KMS-11 (cell line): ENCODE results near the gene TUBA4A.
A peak's percentile ranks its signal among the peaks of the same experiment; 100 is the strongest.

Experiments
- H2AFZ ChIP-seq: fragments of 200-600 bp; sonication (generic); 2 replicates; pipeline ENCODE4 v1.6.1; 2016; ENCODE audit warnings: antibody characterized with exemption, mixed run types, low read depth
- H3K27ac ChIP-seq: fragments of 200-600 bp; sonication (generic); 2 replicates; pipeline ENCODE4 v1.6.1; 2016; ENCODE audit warnings: mild to moderate bottlenecking, mixed run types
- H3K27me3 ChIP-seq: fragments of 200-600 bp; sonication (generic); 2 replicates; pipeline ENCODE4 v1.6.1; 2017; ENCODE audit warnings: mild to moderate bottlenecking, low read depth, mixed run types, moderate library complexity; ENCODE audit not compliant: insufficient read depth
- H3K36me3 ChIP-seq: fragments of 200-600 bp; sonication (generic); 2 replicates; pipeline ENCODE4 v1.6.1; 2017; ENCODE audit warnings: mild to moderate bottlenecking, mixed run types; ENCODE audit not compliant: insufficient read depth
- H3K4me1 ChIP-seq: fragments of 200-600 bp; sonication (generic); 2 replicates; pipeline ENCODE4 v1.6.1; 2016; ENCODE audit warnings: mild to moderate bottlenecking, low read depth, mixed run types; ENCODE audit not compliant: poor library complexity, severe bottlenecking
- H3K4me2 ChIP-seq: fragments of 200-600 bp; sonication (generic); 2 replicates; pipeline ENCODE4 v1.7.0; 2016; ENCODE audit warnings: mild to moderate bottlenecking, mixed run types
- H3K4me3 ChIP-seq: fragments of 200-600 bp; sonication (generic); IDR thresholded peaks from 2 replicates; pipeline ENCODE4 v1.6.1; 2017; ENCODE audit warnings: low read depth, low read length, mixed read lengths; ENCODE audit not compliant: insufficient read depth
- H3K79me2 ChIP-seq: fragments of 200-600 bp; sonication (generic); 2 replicates; pipeline ENCODE4 v1.6.1; 2016; ENCODE audit warnings: low read depth, mixed run types; ENCODE audit not compliant: insufficient read depth
- H3K9ac ChIP-seq: fragments of 200-600 bp; sonication (generic); 2 replicates; pipeline ENCODE4 v1.6.1; 2016; ENCODE audit warnings: mild to moderate bottlenecking, mixed run types
- H4K20me1 ChIP-seq: fragments of 200-600 bp; sonication (generic); 2 replicates; pipeline ENCODE4 v1.6.1; 2016; ENCODE audit warnings: mild to moderate bottlenecking, mixed run types; ENCODE audit not compliant: insufficient read depth
- TF ChIP-seq, protein P1 (sequence below): fragments of 200-600 bp; sonication (generic); conservative IDR thresholded peaks from 2 replicates; pipeline ENCODE4 v1.6.1; 2017; ENCODE audit warnings: low read depth, mild to moderate bottlenecking, antibody characterized with exemption, low read length, moderate library complexity, mixed read lengths

The TUBA4A gene

GRCh38 chr2:219218732-219219701 is 34.7 kb downstream of the TUBA4A start, which contains the start of gene ABCB6:
Gene ABCB6, minus strand, starts transcription at chr2:219218958. Its CDS starts 285 bp downstream, at chr2:219218673.
- H2AFZ ChIP-seq, result peak within 1 kb of the TSS; percentile 67
- no peaks in the 10 kb centered on the region; the same call in 1 of the 2 replicates for H3K36me3 ChIP-seq
- H3K4me1 ChIP-seq, result peaks cover 14% of the 10 kb centered on the region
- no peaks in the 10 kb centered on the region for H3K79me2 ChIP-seq
- peak within 1 kb of the TSS; percentile 85 for H3K9ac ChIP-seq
- peak within 1 kb of the TSS; percentile 76 for H3K4me2 ChIP-seq
- H3K27me3 ChIP-seq, result no peaks in the 10 kb centered on the region
- H3K4me3 ChIP-seq, result peak within 1 kb of the TSS; percentile 83
- H3K27ac ChIP-seq, result peak within 1 kb of the TSS; percentile 75
- H4K20me1 ChIP-seq, result no peaks in the 10 kb centered on the region
- TF ChIP-seq, protein P1, sequence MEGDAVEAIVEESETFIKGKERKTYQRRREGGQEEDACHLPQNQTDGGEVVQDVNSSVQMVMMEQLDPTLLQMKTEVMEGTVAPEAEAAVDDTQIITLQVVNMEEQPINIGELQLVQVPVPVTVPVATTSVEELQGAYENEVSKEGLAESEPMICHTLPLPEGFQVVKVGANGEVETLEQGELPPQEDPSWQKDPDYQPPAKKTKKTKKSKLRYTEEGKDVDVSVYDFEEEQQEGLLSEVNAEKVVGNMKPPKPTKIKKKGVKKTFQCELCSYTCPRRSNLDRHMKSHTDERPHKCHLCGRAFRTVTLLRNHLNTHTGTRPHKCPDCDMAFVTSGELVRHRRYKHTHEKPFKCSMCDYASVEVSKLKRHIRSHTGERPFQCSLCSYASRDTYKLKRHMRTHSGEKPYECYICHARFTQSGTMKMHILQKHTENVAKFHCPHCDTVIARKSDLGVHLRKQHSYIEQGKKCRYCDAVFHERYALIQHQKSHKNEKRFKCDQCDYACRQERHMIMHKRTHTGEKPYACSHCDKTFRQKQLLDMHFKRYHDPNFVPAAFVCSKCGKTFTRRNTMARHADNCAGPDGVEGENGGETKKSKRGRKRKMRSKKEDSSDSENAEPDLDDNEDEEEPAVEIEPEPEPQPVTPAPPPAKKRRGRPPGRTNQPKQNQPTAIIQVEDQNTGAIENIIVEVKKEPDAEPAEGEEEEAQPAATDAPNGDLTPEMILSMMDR, result no peak

DNA sequence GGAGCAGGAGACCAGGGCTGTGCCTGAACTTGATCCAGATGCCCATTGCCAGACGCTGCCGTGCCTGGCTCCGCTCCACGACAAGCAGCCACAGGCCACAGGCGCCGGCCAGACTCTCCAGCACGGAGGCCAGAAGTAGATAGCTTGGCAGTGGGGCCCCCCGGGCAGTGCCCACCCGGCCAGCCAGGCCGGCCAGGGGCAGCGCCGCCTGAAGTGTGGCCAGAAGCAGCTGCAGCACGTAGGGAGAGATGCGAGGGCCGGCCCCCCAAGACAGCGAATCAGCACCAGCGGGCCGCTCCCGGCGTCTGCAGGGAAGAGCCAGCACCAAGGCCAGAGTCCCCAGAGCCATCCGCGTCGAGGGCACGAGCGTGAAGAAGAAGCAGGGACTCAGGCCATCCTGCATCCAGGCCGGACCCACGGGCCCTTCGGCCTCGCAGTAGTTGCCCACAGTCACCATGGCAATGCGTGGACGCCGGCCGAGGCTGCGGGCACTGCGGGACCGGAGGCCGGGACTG is 35.4 kb downstream of the TUBA4A start:
- H3K9ac ChIP-seq, result peak overlapping the region; percentile 85
- H3K27ac ChIP-seq, result peak overlapping the region; percentile 75
- H2AFZ ChIP-seq, result peak overlapping the region; percentile 67
- no peaks in the 10 kb centered on the region for H4K20me1 ChIP-seq
- no peaks in the 10 kb centered on the region for H3K27me3 ChIP-seq
- TF ChIP-seq, protein P1, result no peak
- H3K4me3 ChIP-seq, result peak overlapping the region; percentile 83
- no peaks in the 10 kb centered on the region for H3K79me2 ChIP-seq
- peaks cover 14% of the 10 kb centered on the region for H3K4me1 ChIP-seq
- peak overlapping the region; percentile 76 for H3K4me2 ChIP-seq
- H3K36me3 ChIP-seq, result no peaks in the 10 kb centered on the region; the same call in 1 of the 2 replicates

- Histone ChIP-seq H3K4me3 (no peak overlapping the region), H3K79me2 (no peaks in the 10 kb centered on the region), H3K9ac (no peak overlapping the region), H4K20me1 (no peaks in the 10 kb centered on the region), H3K27me3 (no peaks in the 10 kb centered on the region), H3K27ac (no peak overlapping the region), H3K4me1 (peaks cover 14% of the 10 kb centered on the region), H2AFZ (no peak overlapping the region), H3K4me2 (no peak overlapping the region), H3K36me3 (no peaks in the 10 kb centered on the region)
- TF ChIP-seq, protein P1, result no peak
Measured at GRCh38 chr2:219216535-219216915, 37.2 kb downstream of the TUBA4A start.

DNA sequence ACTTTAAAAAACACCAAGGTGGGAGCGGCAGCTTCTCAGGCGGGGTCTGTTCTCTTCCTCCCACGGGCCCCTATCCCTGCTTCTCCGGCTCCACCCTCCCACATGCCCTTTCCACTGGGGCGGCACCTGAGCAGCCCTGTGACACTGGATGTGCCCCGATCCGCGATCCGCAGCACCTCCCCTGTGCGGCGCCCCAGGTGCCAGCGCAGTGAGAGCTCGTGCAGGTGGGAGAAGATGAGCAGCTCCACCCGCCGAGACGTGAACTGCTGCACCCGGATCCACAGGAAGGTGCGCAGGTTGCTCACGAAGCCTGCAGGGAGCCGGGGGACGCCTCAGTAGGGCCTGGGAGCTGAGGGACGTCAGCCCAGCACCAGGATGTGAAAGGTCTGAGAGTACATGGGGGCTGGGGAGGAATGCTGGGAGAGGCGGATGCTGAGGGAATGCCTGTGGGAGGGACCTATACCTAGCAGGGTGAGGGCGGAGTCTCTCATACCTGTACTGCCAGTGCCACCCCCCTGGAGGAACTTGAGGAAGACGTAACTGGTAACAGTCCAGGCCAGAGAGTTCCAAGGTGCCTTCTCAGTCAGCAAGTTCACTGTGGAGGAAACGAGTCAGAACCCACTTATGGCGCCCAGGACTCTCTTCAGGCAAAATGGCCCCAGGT is 37.7 kb downstream of the TUBA4A start:
- H3K9ac ChIP-seq, result no peak overlapping the region
- TF ChIP-seq, protein P1, result no peak
- H3K36me3 ChIP-seq, result no peaks in the 10 kb centered on the region
- H3K79me2 ChIP-seq, result no peaks in the 10 kb centered on the region
- no peak overlapping the region for H3K27ac ChIP-seq
- H2AFZ ChIP-seq, result no peak overlapping the region
- H3K4me1 ChIP-seq, result peaks cover 14% of the 10 kb centered on the region
- H3K27me3 ChIP-seq, result no peaks in the 10 kb centered on the region
- no peak overlapping the region for H3K4me2 ChIP-seq
- no peaks in the 10 kb centered on the region for H4K20me1 ChIP-seq
- no peak overlapping the region for H3K4me3 ChIP-seq
